ENCODE results near the gene IDUA. TPM values are rescaled to one million over a fixed set of nuclear protein-coding genes. Genes with fewer than 3 reads are reported as not detected.
"Not testable (repeated sequence)": the region's sequence is repeated elsewhere in the genome, so short reads cannot be mapped to it uniquely, and the experiment has no call there.

The IDUA gene
- polyA plus RNA-seq, 3 donors: 6.4 to 64.4 (median 8.5) TPM

GRCh38 chr4:1045193-1045594, 58.4 kb downstream of the IDUA start:
- H3K4me3 ChIP-seq (replicated peaks in 1 of 3; ENCODE audit: low read depth in 2 of 3, low read length in 3 of 3): no peak overlapping the region
- TF ChIP-seq CTCF (IDR thresholded peaks at IDR 0.05): no peak
- Mint-ChIP-seq H3K27me3 (ENCODE audit: low read depth in 3 of 3) (peaks cover 7 to 53% (median 28%) of the 10 kb centered on the region in 3 donors), H3K4me3 (no peak overlapping the region), H3K4me1 (peaks cover 27% of the 10 kb centered on the region), H3K9me3 (peaks cover 5 to 27% (median 15%) of the 10 kb centered on the region in 7 donors), H3K36me3 (peaks cover 0 to 7% of the 10 kb centered on the region in 2 donors), H3K27ac (peak overlapping the region in 4 of 7 donors; percentile 0 to 46 (median 38))
- no peaks in the 10 kb centered on the region for H3K79me2 ChIP-seq (ENCODE audit: insufficient read depth, low read length)
- no peak overlapping the region for H3K9ac ChIP-seq (ENCODE audit: insufficient read depth, low read length, poor library complexity, severe bottlenecking)
- H3K27me3 ChIP-seq (ENCODE audit: control insufficient read depth in 2 of 2, insufficient read depth in 2 of 2, low read length in 2 of 2): peaks cover 0 to 16% of the 10 kb centered on the region in 2 donors
- peaks cover 17 to 31% of the 10 kb centered on the region in 2 donors for H3K4me1 ChIP-seq (ENCODE audit: control insufficient read depth in 1 of 2, insufficient read depth in 2 of 2, low read length in 2 of 2)
- H4K20me1 ChIP-seq (ENCODE audit: insufficient read depth, low read length): no peaks in the 10 kb centered on the region
- DNase-seq: no peak
- 92% methylated on average over 12 of the region's 14 CpGs for WGBS (ENCODE audit: insufficient coverage)
- no peak overlapping the region for H3K4me2 ChIP-seq (replicated peaks; ENCODE audit: extremely low read depth, low read length, poor library complexity, severe bottlenecking)
- H3K9me3 ChIP-seq (replicated peaks in 1 of 2; ENCODE audit: control insufficient read depth in 1 of 2, insufficient read depth in 1 of 2, low read length in 2 of 2): peaks cover 9 to 18% of the 10 kb centered on the region in 2 donors
- no peak overlapping the region for H3K27ac ChIP-seq (ENCODE audit: low read depth in 1 of 2, low read length in 2 of 2)
- intact Hi-C loops (cut with micrococcal nuclease): no loop called here
- no peak overlapping the region for H2AFZ ChIP-seq (ENCODE audit: insufficient read depth, low read depth, low read length, poor library complexity, severe bottlenecking)
- no peaks in the 10 kb centered on the region for H3K36me3 ChIP-seq (replicated peaks in 1 of 2; ENCODE audit: control insufficient read depth in 1 of 2, insufficient read depth in 2 of 2, low read length in 2 of 2)

GRCh38 chr4:1045595-1046201, 58.9 kb downstream of the IDUA start:
- no peak overlapping the region for H3K27ac ChIP-seq (ENCODE audit: low read depth in 1 of 2, low read length in 2 of 2)
- H3K4me1 ChIP-seq (ENCODE audit: control insufficient read depth in 1 of 2, insufficient read depth in 2 of 2, low read length in 2 of 2): peaks cover 17 to 31% of the 10 kb centered on the region in 2 donors
- DNase-seq: no peak
- 90% methylated on average over 19 of the region's 36 CpGs for WGBS (ENCODE audit: insufficient coverage)
- H3K9ac ChIP-seq (ENCODE audit: insufficient read depth, low read length, poor library complexity, severe bottlenecking): no peak overlapping the region
- peaks cover 9 to 22% of the 10 kb centered on the region in 2 donors for H3K9me3 ChIP-seq (replicated peaks in 1 of 2; ENCODE audit: control insufficient read depth in 1 of 2, insufficient read depth in 1 of 2, low read length in 2 of 2)
- Mint-ChIP-seq H3K27ac (peak overlapping the region in 3 of 7 donors; percentile 30 to 53 (median 46)), H3K36me3 (peaks cover 0 to 7% of the 10 kb centered on the region in 2 donors), H3K27me3 (ENCODE audit: low read depth in 3 of 3) (peaks cover 8 to 54% (median 29%) of the 10 kb centered on the region in 3 donors), H3K4me1 (peaks cover 27% of the 10 kb centered on the region), H3K9me3 (peaks cover 5 to 32% (median 15%) of the 10 kb centered on the region in 7 donors), H3K4me3 (no peak overlapping the region)
- H3K4me3 ChIP-seq (replicated peaks in 1 of 3; ENCODE audit: low read depth in 2 of 3, low read length in 3 of 3): no peak overlapping the region
- no peak overlapping the region for H3K4me2 ChIP-seq (replicated peaks; ENCODE audit: extremely low read depth, low read length, poor library complexity, severe bottlenecking)
- H2AFZ ChIP-seq (ENCODE audit: insufficient read depth, low read depth, low read length, poor library complexity, severe bottlenecking): no peak overlapping the region
- H3K79me2 ChIP-seq (ENCODE audit: insufficient read depth, low read length): no peaks in the 10 kb centered on the region
- H3K36me3 ChIP-seq (replicated peaks in 1 of 2; ENCODE audit: control insufficient read depth in 1 of 2, insufficient read depth in 2 of 2, low read length in 2 of 2): no peaks in the 10 kb centered on the region
- no peak for TF ChIP-seq CTCF (IDR thresholded peaks at IDR 0.05)
- no peaks in the 10 kb centered on the region for H4K20me1 ChIP-seq (ENCODE audit: insufficient read depth, low read length)
- H3K27me3 ChIP-seq (ENCODE audit: control insufficient read depth in 2 of 2, insufficient read depth in 2 of 2, low read length in 2 of 2): peaks cover 0 to 16% of the 10 kb centered on the region in 2 donors
- intact Hi-C loops (cut with micrococcal nuclease): no loop called here

GRCh38 chr4:1046581-1047011, 59.8 kb downstream of the IDUA start:
- intact Hi-C loops (cut with micrococcal nuclease); DNase-seq; H3K4me2 ChIP-seq (replicated peaks; ENCODE audit: extremely low read depth, low read length, poor library complexity, severe bottlenecking); H3K36me3 ChIP-seq (replicated peaks in 1 of 2; ENCODE audit: control insufficient read depth in 1 of 2, insufficient read depth in 2 of 2, low read length in 2 of 2); H4K20me1 ChIP-seq (ENCODE audit: insufficient read depth, low read length); H3K79me2 ChIP-seq (ENCODE audit: insufficient read depth, low read length); H3K27ac ChIP-seq (ENCODE audit: low read depth in 1 of 2, low read length in 2 of 2); H2AFZ ChIP-seq (ENCODE audit: insufficient read depth, low read depth, low read length, poor library complexity, severe bottlenecking); H3K36me3 Mint-ChIP-seq; H3K9ac ChIP-seq (ENCODE audit: insufficient read depth, low read length, poor library complexity, severe bottlenecking); H3K4me3 ChIP-seq (replicated peaks in 1 of 3; ENCODE audit: low read depth in 2 of 3, low read length in 3 of 3): not testable (repeated sequence)
- Histone ChIP-seq H3K4me1 (ENCODE audit: control insufficient read depth in 1 of 2, insufficient read depth in 2 of 2, low read length in 2 of 2) (peaks cover 17 to 31% of the 10 kb centered on the region in 2 donors), H3K9me3 (replicated peaks in 1 of 2; ENCODE audit: control insufficient read depth in 1 of 2, insufficient read depth in 1 of 2, low read length in 2 of 2) (peaks cover 9 to 28% of the 10 kb centered on the region in 2 donors), H3K27me3 (ENCODE audit: control insufficient read depth in 2 of 2, insufficient read depth in 2 of 2, low read length in 2 of 2) (peaks cover 0 to 16% of the 10 kb centered on the region in 2 donors)
- Mint-ChIP-seq H3K27me3 (ENCODE audit: low read depth in 3 of 3) (peaks cover 8 to 55% (median 33%) of the 10 kb centered on the region in 3 donors), H3K9me3 (peaks cover 9 to 38% (median 24%) of the 10 kb centered on the region in 7 donors), H3K27ac (peak overlapping the region in 3 of 7 donors; percentile 50 to 66 (median 54)), H3K4me3 (peak overlapping the region in 1 of 2 donors; percentile 72), H3K4me1 (peaks cover 29% of the 10 kb centered on the region)
- 30% methylated on average over 29 of the region's 29 CpGs for WGBS (ENCODE audit: insufficient coverage)
